Right atrium auricular region (tissue), 2 donors: ENCODE measurements around the gene GPC3. TPM values are rescaled to one million over a fixed set of nuclear protein-coding genes. Genes with fewer than 3 reads are reported as not detected.

ENCODE experiments used
- DNase-seq: peaks from one replicate; pipeline ENCODE4 v3.0.0-alpha.2; 2019; ENCODE audit warnings: low spot score
- H3K27ac ChIP-seq, 2 donors: fragments of 200-600 bp; sonication (generic); 1 replicate in 1 of 2; 2 replicates in 1 of 2; pipeline ENCODE4 v1.5.1; 2016 to 2019
- H3K27me3 ChIP-seq, 2 donors: fragments of 200-600 bp; sonication (generic); one replicate each; pipeline versions ENCODE4 v1.5.1 to v1.6.0; 2017 to 2019
- H3K36me3 ChIP-seq: fragments of 200-600 bp; sonication (generic); one replicate; pipeline ENCODE4 v1.5.1; 2016
- H3K4me1 ChIP-seq, 2 donors: fragments of 200-600 bp; sonication (generic); one replicate each; pipeline versions ENCODE4 v1.5.1 to v1.6.0; 2017 to 2019
- H3K4me3 ChIP-seq, 2 donors: fragments of 200-600 bp; sonication (generic); 1 replicate in 1 of 2; 2 replicates in 1 of 2; pipeline ENCODE4 v1.5.1; 2017 to 2019; ENCODE audit warnings: mild to moderate bottlenecking in 1 of 2, moderate library complexity in 1 of 2
- H3K9me3 ChIP-seq, 2 donors: fragments of 200-600 bp; sonication (generic); one replicate each; pipeline ENCODE4 v1.5.1; 2019
- CTCF ChIP-seq, 2 donors: fragments of 200-600 bp; sonication (generic); IDR thresholded peaks; one replicate each; pipeline ENCODE4 v1.5.1; 2019; ENCODE audit warnings: antibody characterized with exemption in 2 of 2
- total RNA-seq, 2 donors: library from RNA; depleted of rRNA; stranded (reverse); fragments of >200 nt; gene quantifications; one replicate each; pipeline ENCODE4 v1.1.0, GENCODE V29; 2016

Gene GPC3
- total RNA-seq, 2 donors from 2014 or later, result 3.5 to 18.6 TPM

- Histone ChIP-seq H3K27me3 (no peaks in the 10 kb centered on the region), H3K4me1 (no peaks in the 10 kb centered on the region), H3K27ac (no peak overlapping the region), H3K4me3 (no peak overlapping the region), H3K36me3 (no peaks in the 10 kb centered on the region), H3K9me3 (peaks cover 0 to 13% of the 10 kb centered on the region in 2 donors)
- DNase-seq, result no peak
- TF ChIP-seq CTCF (IDR thresholded peaks at IDR 0.05), result no peak
Measured at GRCh38 chrX:133865761-133866471, 119.5 kb downstream of the GPC3 start.

GRCh38 chrX:133864236-133864635 lies 121.2 kb downstream of the GPC3 start:
- no peaks in the 10 kb centered on the region for H3K4me1 ChIP-seq
- TF ChIP-seq CTCF (IDR thresholded peaks at IDR 0.05), result no peak
- peaks cover 0 to 13% of the 10 kb centered on the region in 2 donors for H3K9me3 ChIP-seq
- H3K36me3 ChIP-seq, result no peaks in the 10 kb centered on the region
- DNase-seq, result no peak
- no peaks in the 10 kb centered on the region for H3K27me3 ChIP-seq
- H3K4me3 ChIP-seq, result no peak overlapping the region
- H3K27ac ChIP-seq, result no peak overlapping the region

GRCh38 chrX:133859860-133860259 lies 125.5 kb downstream of the GPC3 start:
- Histone ChIP-seq H3K27ac (peak overlapping the region; percentile 23 to 24), H3K36me3 (no peaks in the 10 kb centered on the region), H3K27me3 (no peaks in the 10 kb centered on the region), H3K4me3 (no peak overlapping the region), H3K4me1 (no peaks in the 10 kb centered on the region), H3K9me3 (no peaks in the 10 kb centered on the region)
- DNase-seq, result no peak
- TF ChIP-seq CTCF (IDR thresholded peaks at IDR 0.05), result no peak

- Histone ChIP-seq H3K9me3 (no peaks in the 10 kb centered on the region), H3K27ac (peak overlapping the region in 1 of 2 donors; percentile 23), H3K4me3 (no peak overlapping the region), H3K4me1 (no peaks in the 10 kb centered on the region), H3K36me3 (no peaks in the 10 kb centered on the region), H3K27me3 (no peaks in the 10 kb centered on the region)
- no peak for DNase-seq
- TF ChIP-seq CTCF (IDR thresholded peaks at IDR 0.05), result no peak
Measured at GRCh38 chrX:133859336-133859735, 126.1 kb downstream of the GPC3 start.

- Histone ChIP-seq H3K9me3 (no peaks in the 10 kb centered on the region), H3K27ac (no peak overlapping the region), H3K36me3 (no peaks in the 10 kb centered on the region), H3K4me1 (no peaks in the 10 kb centered on the region), H3K4me3 (no peak overlapping the region), H3K27me3 (no peaks in the 10 kb centered on the region)
- TF ChIP-seq CTCF (IDR thresholded peaks at IDR 0.05), result no peak
- DNase-seq, result no peak
Measured at GRCh38 chrX:133857640-133858269, 127.6 kb downstream of the GPC3 start.
